GM12873 (cell line): ENCODE results near the gene TRPV5.

ENCODE experiments used
- CTCF ChIP-seq: IDR thresholded peaks from 2 replicates; pipeline ENCODE4 v1.5.1; 2012; ENCODE audit warnings: low read depth, mild to moderate bottlenecking, moderate library complexity, low read length, control low read depth; ENCODE audit not compliant: insufficient read depth; ENCODE audit errors: missing control alignments

The TRPV5 gene

GRCh38 chr7:142933624-142934023 is at the start of gene TRPV5:
TRPV5 (minus strand) TSS chr7:142933746; CDS start chr7:142933459, 287 bp downstream.
- no peak for TF ChIP-seq CTCF

- no peak for TF ChIP-seq CTCF
These were observed 41.1 kb upstream of the TRPV5 start for GRCh38 chr7:142974626-142975025.

- no peak for TF ChIP-seq CTCF
These were observed 35.6 kb upstream of the TRPV5 start for GRCh38 chr7:142969183-142969582.

GRCh38 chr7:142968229-142968628 is 34.7 kb upstream of the TRPV5 start:
- no peak for TF ChIP-seq CTCF

- TF ChIP-seq CTCF: no peak
These were observed 31.1 kb upstream of the TRPV5 start for GRCh38 chr7:142964502-142965246.

- TF ChIP-seq CTCF: no peak
These were observed 30.4 kb upstream of the TRPV5 start for GRCh38 chr7:142963993-142964392.

GRCh38 chr7:142962991-142963390 is 29.4 kb upstream of the TRPV5 start:
- TF ChIP-seq CTCF: no peak
